Measurements from ENCODE around the gene RO60.

DNA sequence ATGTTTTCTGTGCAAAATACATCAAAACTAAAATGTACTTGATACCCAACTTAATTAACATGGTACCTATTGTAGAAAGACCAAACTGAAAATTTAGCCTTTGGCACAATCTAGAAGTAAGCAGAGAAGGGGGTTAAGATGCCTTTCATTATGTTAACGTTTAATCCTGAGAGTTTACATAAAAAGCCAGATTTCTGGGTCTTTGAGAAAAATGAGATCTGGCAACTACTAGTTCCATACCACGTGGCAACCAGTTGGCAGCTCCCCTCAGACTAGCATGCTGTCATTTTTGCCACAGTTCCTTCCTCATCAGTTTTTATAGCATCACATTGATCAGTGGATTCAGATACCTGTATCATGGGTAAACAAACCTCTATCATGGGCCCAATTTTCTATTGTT lies 1.5 kb downstream of the RO60 start:
- TF ChIP-seq, protein P1, sequence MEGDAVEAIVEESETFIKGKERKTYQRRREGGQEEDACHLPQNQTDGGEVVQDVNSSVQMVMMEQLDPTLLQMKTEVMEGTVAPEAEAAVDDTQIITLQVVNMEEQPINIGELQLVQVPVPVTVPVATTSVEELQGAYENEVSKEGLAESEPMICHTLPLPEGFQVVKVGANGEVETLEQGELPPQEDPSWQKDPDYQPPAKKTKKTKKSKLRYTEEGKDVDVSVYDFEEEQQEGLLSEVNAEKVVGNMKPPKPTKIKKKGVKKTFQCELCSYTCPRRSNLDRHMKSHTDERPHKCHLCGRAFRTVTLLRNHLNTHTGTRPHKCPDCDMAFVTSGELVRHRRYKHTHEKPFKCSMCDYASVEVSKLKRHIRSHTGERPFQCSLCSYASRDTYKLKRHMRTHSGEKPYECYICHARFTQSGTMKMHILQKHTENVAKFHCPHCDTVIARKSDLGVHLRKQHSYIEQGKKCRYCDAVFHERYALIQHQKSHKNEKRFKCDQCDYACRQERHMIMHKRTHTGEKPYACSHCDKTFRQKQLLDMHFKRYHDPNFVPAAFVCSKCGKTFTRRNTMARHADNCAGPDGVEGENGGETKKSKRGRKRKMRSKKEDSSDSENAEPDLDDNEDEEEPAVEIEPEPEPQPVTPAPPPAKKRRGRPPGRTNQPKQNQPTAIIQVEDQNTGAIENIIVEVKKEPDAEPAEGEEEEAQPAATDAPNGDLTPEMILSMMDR (IDR thresholded peaks at IDR 0.05), result no peak
- TF ChIP-seq POLR2A (IDR thresholded peaks at IDR 0.05), result no peak
